Osteoblast (primary cell): ENCODE data around the gene NAV3. TPM values are rescaled to one million over a fixed set of nuclear protein-coding genes. Genes with fewer than 3 reads are reported as not detected.

Experiments used
- DNase-seq: peaks from one replicate; pipeline ENCODE4 v3.0.0; 2011; ENCODE audit warnings: low spot score, mixed read lengths; ENCODE audit not compliant: insufficient read length; ENCODE audit errors: missing footprints
- H2AFZ ChIP-seq: 2 replicates; pipeline ENCODE4 v1.6.0; 2011; ENCODE audit warnings: mild to moderate bottlenecking, low read length
- H3K27ac ChIP-seq: 2 replicates; pipeline ENCODE4 v1.5.1; 2011; ENCODE audit warnings: mild to moderate bottlenecking, low read depth, low read length, moderate library complexity
- H3K27me3 ChIP-seq: 2 replicates; pipeline ENCODE4 v1.6.0; 2012; ENCODE audit warnings: mild to moderate bottlenecking, control low read depth, inconsistent platforms, low read length, moderate library complexity; ENCODE audit not compliant: insufficient read depth
- H3K36me3 ChIP-seq: 2 replicates; pipeline ENCODE4 v1.5.1; 2011; ENCODE audit warnings: mild to moderate bottlenecking, low read length, control low read depth, moderate library complexity; ENCODE audit not compliant: insufficient read depth
- H3K4me1 ChIP-seq: 2 replicates; pipeline ENCODE4 v1.5.1; 2011; ENCODE audit warnings: mild to moderate bottlenecking, low read length, control low read depth, moderate library complexity; ENCODE audit not compliant: insufficient read depth
- H3K4me2 ChIP-seq: 2 replicates; pipeline ENCODE4 v1.6.0; 2011; ENCODE audit warnings: mild to moderate bottlenecking, low read length; ENCODE audit not compliant: insufficient read depth
- H3K4me3 ChIP-seq: fragments of 200-600 bp; sonication (generic); 3 replicates; pipeline ENCODE4 v1.5.1; 2012; ENCODE audit warnings: mild to moderate bottlenecking, low read length, inconsistent platforms; ENCODE audit not compliant: insufficient read depth
- H3K79me2 ChIP-seq: 2 replicates; pipeline ENCODE4 v1.6.0; 2012; ENCODE audit warnings: mild to moderate bottlenecking, low read length, control low read depth, inconsistent platforms; ENCODE audit not compliant: insufficient read depth
- H3K9me3 ChIP-seq: 2 replicates; pipeline ENCODE4 v1.5.1; 2011; ENCODE audit warnings: low read depth, low read length, control low read depth
- H4K20me1 ChIP-seq: 2 replicates; pipeline ENCODE4 v1.6.0; 2012; ENCODE audit warnings: mild to moderate bottlenecking, low read length, control low read depth; ENCODE audit not compliant: insufficient read depth
- total RNA-seq: library from RNA; depleted of rRNA; stranded (reverse); fragments of >200 nt; gene quantifications from 2 replicates; pipeline ENCODE4 v1.2.3, GENCODE V29; 2012
- TF ChIP-seq, protein P1 (sequence below): IDR thresholded peaks from 2 replicates; pipeline ENCODE4 v1.5.1; 2011; ENCODE audit warnings: mild to moderate bottlenecking, low read depth, low read length, moderate library complexity; ENCODE audit errors: extremely low read depth

NAV3 gene
- total RNA-seq, 1 donor = 84.7 TPM

GRCh38 chr12:77938301-77938700 is 107.6 kb downstream of the NAV3 start:
- no peaks in the 10 kb centered on the region for H3K27me3 ChIP-seq
- H3K4me3 ChIP-seq = no peak overlapping the region
- H2AFZ ChIP-seq = peak overlapping the region; percentile 18
- no peak overlapping the region for H3K4me2 ChIP-seq
- no peak for DNase-seq
- no peaks in the 10 kb centered on the region for H3K9me3 ChIP-seq
- H3K79me2 ChIP-seq = peaks cover 22% of the 10 kb centered on the region
- no peak overlapping the region for H3K27ac ChIP-seq
- H3K4me1 ChIP-seq = peaks cover 26% of the 10 kb centered on the region
- TF ChIP-seq, protein P1, sequence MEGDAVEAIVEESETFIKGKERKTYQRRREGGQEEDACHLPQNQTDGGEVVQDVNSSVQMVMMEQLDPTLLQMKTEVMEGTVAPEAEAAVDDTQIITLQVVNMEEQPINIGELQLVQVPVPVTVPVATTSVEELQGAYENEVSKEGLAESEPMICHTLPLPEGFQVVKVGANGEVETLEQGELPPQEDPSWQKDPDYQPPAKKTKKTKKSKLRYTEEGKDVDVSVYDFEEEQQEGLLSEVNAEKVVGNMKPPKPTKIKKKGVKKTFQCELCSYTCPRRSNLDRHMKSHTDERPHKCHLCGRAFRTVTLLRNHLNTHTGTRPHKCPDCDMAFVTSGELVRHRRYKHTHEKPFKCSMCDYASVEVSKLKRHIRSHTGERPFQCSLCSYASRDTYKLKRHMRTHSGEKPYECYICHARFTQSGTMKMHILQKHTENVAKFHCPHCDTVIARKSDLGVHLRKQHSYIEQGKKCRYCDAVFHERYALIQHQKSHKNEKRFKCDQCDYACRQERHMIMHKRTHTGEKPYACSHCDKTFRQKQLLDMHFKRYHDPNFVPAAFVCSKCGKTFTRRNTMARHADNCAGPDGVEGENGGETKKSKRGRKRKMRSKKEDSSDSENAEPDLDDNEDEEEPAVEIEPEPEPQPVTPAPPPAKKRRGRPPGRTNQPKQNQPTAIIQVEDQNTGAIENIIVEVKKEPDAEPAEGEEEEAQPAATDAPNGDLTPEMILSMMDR = no peak
- no peaks in the 10 kb centered on the region for H4K20me1 ChIP-seq
- no peaks in the 10 kb centered on the region for H3K36me3 ChIP-seq

GRCh38 chr12:77940011-77940423 is 109.3 kb downstream of the NAV3 start:
- Histone ChIP-seq H3K4me3 (peak overlapping the region; percentile 73), H3K9me3 (no peaks in the 10 kb centered on the region), H3K79me2 (peaks cover 40% of the 10 kb centered on the region), H3K4me1 (peaks cover 33% of the 10 kb centered on the region), H3K4me2 (peak overlapping the region; percentile 94), H4K20me1 (no peaks in the 10 kb centered on the region), H3K36me3 (peaks cover 15% of the 10 kb centered on the region), H2AFZ (no peak overlapping the region), H3K27ac (peak overlapping the region; percentile 81), H3K27me3 (no peaks in the 10 kb centered on the region)
- peak; percentile 54 for DNase-seq
- TF ChIP-seq, protein P1 = no peak

GRCh38 chr12:77940567-77940966 is 109.9 kb downstream of the NAV3 start:
- Histone ChIP-seq H3K4me2 (peak overlapping the region; percentile 94), H3K9me3 (no peaks in the 10 kb centered on the region), H2AFZ (peak overlapping the region; percentile 6), H3K4me1 (peaks cover 33% of the 10 kb centered on the region), H3K79me2 (peaks cover 43% of the 10 kb centered on the region), H4K20me1 (no peaks in the 10 kb centered on the region), H3K36me3 (peaks cover 19% of the 10 kb centered on the region), H3K27me3 (no peaks in the 10 kb centered on the region), H3K27ac (peak overlapping the region; percentile 81), H3K4me3 (peak overlapping the region; percentile 73)
- DNase-seq = peak; percentile 21
- TF ChIP-seq, protein P1 = no peak

GRCh38 chr12:77941401-77941800 is 110.7 kb downstream of the NAV3 start:
- peak overlapping the region; percentile 94 for H3K4me2 ChIP-seq
- peak overlapping the region; percentile 73 for H3K4me3 ChIP-seq
- no peak overlapping the region for H2AFZ ChIP-seq
- no peaks in the 10 kb centered on the region for H3K9me3 ChIP-seq
- H3K36me3 ChIP-seq = peaks cover 19% of the 10 kb centered on the region
- H3K27me3 ChIP-seq = no peaks in the 10 kb centered on the region
- H4K20me1 ChIP-seq = no peaks in the 10 kb centered on the region
- peaks cover 37% of the 10 kb centered on the region for H3K4me1 ChIP-seq
- H3K27ac ChIP-seq = peak overlapping the region; percentile 81
- no peak for DNase-seq
- TF ChIP-seq, protein P1 = no peak
- peaks cover 43% of the 10 kb centered on the region for H3K79me2 ChIP-seq
